Naive thymus-derived CD4-positive, alpha-beta T cell (primary cell): ENCODE measurements around the gene XYLT1. TPM values are rescaled to one million over a fixed set of nuclear protein-coding genes. Genes with fewer than 3 reads are reported as not detected.

ENCODE experiments used
- ATAC-seq: fragments of 150-1000 bp; cut with Tn5 transposase; 2 replicates; pipeline ENCODE4 v1.10.0; 2021; ENCODE audit warnings: mild to moderate bottlenecking, moderate library complexity
- CTCF ChIA-PET: fragments of 350-600 bp; sonication (Branson Sonifier 250); formaldehyde crosslinking; loops from one replicate; lab custom pipeline; 2021; ENCODE audit warnings: antibody characterized with exemption; lab: Charles Lee
- POLR2A ChIA-PET: fragments of 350-600 bp; sonication (Branson Sonifier 250); formaldehyde crosslinking; loops from one replicate; lab custom pipeline; 2021; ENCODE audit warnings: antibody characterized with exemption, inconsistent platforms; lab: Charles Lee
- DNase-seq, 9 donors: peaks; one replicate each; pipeline versions ENCODE4 v3.0.0 to v3.0.0-alpha.2; 2020 to 2022; ENCODE audit warnings: mixed read lengths in 1 of 9
- H3K27ac ChIP-seq: one replicate; pipeline ENCODE4 v1.7.0; 2013; ENCODE audit warnings: mild to moderate bottlenecking, low read depth, low read length, moderate library complexity
- H3K27me3 ChIP-seq, 2 donors: one replicate each; pipeline ENCODE4 v1.7.0; 2013; ENCODE audit warnings: low read length in 2 of 2, mild to moderate bottlenecking in 2 of 2, moderate library complexity in 2 of 2; ENCODE audit not compliant: control insufficient read depth in 2 of 2, insufficient read depth in 2 of 2
- H3K36me3 ChIP-seq, 3 experiments: 1 replicate in 2 of 3; 2 replicates in 1 of 3; pipeline ENCODE4 v1.7.0; 2013; ENCODE audit warnings: low read length in 3 of 3, mild to moderate bottlenecking in 3 of 3, moderate library complexity in 1 of 3; ENCODE audit not compliant: insufficient read depth in 3 of 3, control insufficient read depth in 2 of 3
- H3K4me1 ChIP-seq, 2 donors: one replicate each; pipeline ENCODE4 v1.7.0; 2013; ENCODE audit warnings: low read length in 2 of 2, mild to moderate bottlenecking in 2 of 2, moderate library complexity in 1 of 2; ENCODE audit not compliant: control insufficient read depth in 2 of 2, insufficient read depth in 2 of 2
- H3K4me3 ChIP-seq: 2 replicates; pipeline ENCODE4 v1.7.0; 2013; ENCODE audit warnings: mild to moderate bottlenecking, low read length
- H3K9me3 ChIP-seq, 3 experiments: 1 replicate in 2 of 3; 2 replicates in 1 of 3; pipeline ENCODE4 v1.7.0; 2013; ENCODE audit warnings: low read length in 3 of 3; ENCODE audit not compliant: control insufficient read depth in 2 of 3
- H3K27ac Mint-ChIP-seq, 9 donors: one replicate each; pipeline ENCODE4 v1.8.0; 2020 to 2022; ENCODE audit warnings: mixed read lengths in 9 of 9, mild to moderate bottlenecking in 8 of 9, moderate library complexity in 5 of 9, inconsistent platforms in 2 of 9
- H3K27me3 Mint-ChIP-seq, 5 donors: one replicate each; pipeline ENCODE4 v1.8.0; 2021 to 2022; ENCODE audit warnings: mixed read lengths in 5 of 5, mild to moderate bottlenecking in 1 of 5
- H3K36me3 Mint-ChIP-seq, 5 donors: one replicate each; pipeline ENCODE4 v1.8.0; 2020 to 2022; ENCODE audit warnings: mixed read lengths in 5 of 5, mild to moderate bottlenecking in 3 of 5, inconsistent platforms in 1 of 5
- H3K4me1 Mint-ChIP-seq, 7 donors: one replicate each; pipeline ENCODE4 v1.8.0; 2020 to 2022; ENCODE audit warnings: mixed read lengths in 7 of 7, mild to moderate bottlenecking in 3 of 7, inconsistent platforms in 1 of 7
- H3K4me3 Mint-ChIP-seq, 10 donors: one replicate each; pipeline ENCODE4 v1.8.0; 2020 to 2022; ENCODE audit warnings: mild to moderate bottlenecking in 10 of 10, mixed read lengths in 10 of 10, moderate library complexity in 6 of 10, inconsistent platforms in 2 of 10
- H3K9me3 Mint-ChIP-seq, 11 donors: one replicate each; pipeline ENCODE4 v1.8.0; 2020 to 2022; ENCODE audit warnings: mixed read lengths in 11 of 11, mild to moderate bottlenecking in 4 of 11, inconsistent platforms in 1 of 11, moderate library complexity in 1 of 11
- intact Hi-C, 2 donors: fragments of 100-400 bp; cut with micrococcal nuclease; formaldehyde crosslinking; loops; one replicate each; pipeline ENCODE4 v1.15.1; 2023
- polyA plus RNA-seq, 2 donors: library from polyadenylated mRNA; unstranded; fragments of 300-500 nt; fragmentation: Illumina TruSeq; gene quantifications; one replicate each; pipeline ENCODE4 v1.2.3, GENCODE V29; 2021
- total RNA-seq, 6 experiments: library from RNA in 5 of 6; stranded (reverse) in 5 of 6; gene quantifications; 1 replicate in 5 of 6; 2 replicates in 1 of 6; pipeline ENCODE4 v1.2.3 and lab custom pipeline; 2021 to 2026

Gene XYLT1
- total and polyA plus RNA-seq, 7 experiments from 2014 or later, result 1.9 to 50.4 (median 37.9) TPM

DNA sequence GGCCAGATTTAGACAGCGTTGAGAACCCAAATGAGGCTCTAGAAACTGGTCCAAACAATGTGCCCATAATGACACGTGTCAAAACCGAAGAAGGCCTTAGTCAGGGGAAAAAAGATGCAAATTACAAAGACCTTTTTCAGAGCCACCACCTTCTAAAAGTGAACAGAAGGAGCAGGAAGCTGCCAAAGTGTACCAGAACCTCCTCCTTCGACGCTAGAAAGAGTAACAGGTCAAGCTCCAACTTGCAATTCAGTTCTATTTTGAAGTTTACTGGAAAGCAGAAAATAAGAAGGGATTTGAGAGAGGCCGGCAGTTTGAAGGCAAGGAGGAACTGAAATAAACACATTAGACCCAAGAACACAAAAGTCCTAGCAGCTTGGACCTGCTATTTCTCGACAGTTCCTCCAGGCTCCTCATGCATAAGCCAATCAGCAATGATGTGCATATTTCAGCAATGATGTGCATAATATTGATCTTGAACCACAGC lies 61.8 kb downstream of the XYLT1 start:
- H3K9me3 Mint-ChIP-seq, result peaks cover 0 to 5% (median 3%) of the 10 kb centered on the region in 11 donors
- H3K4me3 Mint-ChIP-seq, result no peak overlapping the region
- POLR2A ChIA-PET, result no interaction called here
- CTCF ChIA-PET, result interaction anchor here (1.1 kb wide), 1 partner anchor 13 kb away, joined by 3 read pairs; no protein-coding TSS in a partner anchor
- H3K27me3 Mint-ChIP-seq, result no peaks in the 10 kb centered on the region
- peak overlapping the region in 4 of 9 donors; percentile 2 to 37 (median 8) for H3K27ac Mint-ChIP-seq
- H3K36me3 Mint-ChIP-seq, result peaks cover 4 to 40% (median 22%) of the 10 kb centered on the region in 5 donors
- intact Hi-C loops, result no loop called here
- H3K4me3 ChIP-seq, result no peak overlapping the region
- no peak for ATAC-seq
- no peak overlapping the region for H3K27ac ChIP-seq
- DNase-seq, result no peak
- no peaks in the 10 kb centered on the region for H3K9me3 ChIP-seq
- no peaks in the 10 kb centered on the region for H3K4me1 ChIP-seq
- H3K27me3 ChIP-seq, result no peaks in the 10 kb centered on the region
- H3K4me1 Mint-ChIP-seq, result peaks cover 9 to 41% (median 22%) of the 10 kb centered on the region in 7 donors
- no peaks in the 10 kb centered on the region for H3K36me3 ChIP-seq

GRCh38 chr16:17408296-17408695 lies 62.5 kb downstream of the XYLT1 start:
- H3K4me1 ChIP-seq, result no peaks in the 10 kb centered on the region

GRCh38 chr16:17407321-17407720 lies 63.4 kb downstream of the XYLT1 start:
- ChIA-PET CTCF (no interaction called here), POLR2A (no interaction called here)
- Mint-ChIP-seq H3K9me3 (peaks cover 0 to 5% (median 3%) of the 10 kb centered on the region in 11 donors), H3K27me3 (no peaks in the 10 kb centered on the region), H3K4me3 (no peak overlapping the region), H3K36me3 (peaks cover 4 to 30% (median 22%) of the 10 kb centered on the region in 5 donors), H3K27ac (peak overlapping the region in 1 of 9 donors; percentile 64), H3K4me1 (peaks cover 10 to 41% (median 29%) of the 10 kb centered on the region in 7 donors)
- Histone ChIP-seq H3K4me1 (no peaks in the 10 kb centered on the region), H3K27me3 (no peaks in the 10 kb centered on the region), H3K4me3 (no peak overlapping the region), H3K36me3 (no peaks in the 10 kb centered on the region), H3K27ac (no peak overlapping the region), H3K9me3 (no peaks in the 10 kb centered on the region)
- DNase-seq (no peak), ATAC-seq (no peak)
- intact Hi-C loops, result no loop called here

More at GRCh38 chr16:17408296-17408695, 62.5 kb downstream of the XYLT1 start:
- no peak overlapping the region for H3K4me3 ChIP-seq
- ATAC-seq, result no peak
- Mint-ChIP-seq H3K27me3 (no peaks in the 10 kb centered on the region), H3K36me3 (peaks cover 4 to 36% (median 22%) of the 10 kb centered on the region in 5 donors), H3K4me3 (no peak overlapping the region), H3K27ac (no peak overlapping the region), H3K4me1 (peaks cover 12 to 39% (median 26%) of the 10 kb centered on the region in 7 donors), H3K9me3 (peaks cover 0 to 5% (median 3%) of the 10 kb centered on the region in 11 donors)
- POLR2A ChIA-PET, result no interaction called here
- H3K9me3 ChIP-seq, result no peaks in the 10 kb centered on the region
- CTCF ChIA-PET, result interaction anchor here (0.6 kb wide), 1 partner anchor 645 kb away, joined by 4 read pairs; no protein-coding TSS in a partner anchor
- DNase-seq, result no peak
- no peak overlapping the region for H3K27ac ChIP-seq
- H3K27me3 ChIP-seq, result no peaks in the 10 kb centered on the region
- intact Hi-C loops, result no loop called here
- no peaks in the 10 kb centered on the region for H3K36me3 ChIP-seq

DNA sequence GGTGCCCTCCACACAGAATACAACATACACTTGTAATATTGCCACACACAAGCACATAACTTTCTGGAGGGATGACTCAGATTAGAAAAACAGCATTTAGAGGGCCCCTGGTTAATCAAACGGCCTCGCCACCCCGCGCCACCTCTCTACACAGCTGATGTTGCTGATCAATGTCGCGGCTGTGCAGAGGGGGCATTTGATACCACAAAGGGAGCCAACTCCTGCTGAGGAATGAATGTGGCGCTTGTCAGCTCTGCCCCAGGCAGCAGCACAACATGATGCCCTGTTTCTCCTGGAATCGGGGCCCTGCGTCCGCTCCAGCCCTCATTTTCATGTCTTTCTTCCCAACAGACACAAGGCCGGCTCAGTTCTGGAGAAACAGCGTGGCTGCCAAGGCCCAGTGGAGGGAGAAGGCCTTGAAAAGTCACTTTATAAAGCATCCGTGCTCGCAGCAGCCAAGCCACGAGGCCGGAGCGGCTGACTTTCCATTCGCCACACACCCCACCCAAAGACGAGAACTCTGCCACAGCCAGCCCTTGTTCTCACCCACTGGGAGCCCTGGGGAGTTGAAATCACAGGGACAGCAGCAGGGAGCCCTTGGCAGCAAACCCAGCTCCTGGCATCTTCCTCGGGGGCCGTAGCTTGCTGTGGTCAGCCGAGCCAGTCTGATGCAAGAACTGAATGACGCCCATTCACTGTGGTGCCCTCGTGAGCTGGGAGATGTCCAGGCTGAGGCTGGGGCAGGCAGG lies 65.6 kb downstream of the XYLT1 start:
- H3K27me3 ChIP-seq, result no peaks in the 10 kb centered on the region
- no peak overlapping the region for H3K4me3 ChIP-seq
- intact Hi-C loops, result no loop called here
- no peaks in the 10 kb centered on the region for H3K36me3 ChIP-seq
- Mint-ChIP-seq H3K9me3 (peaks cover 0 to 5% (median 2%) of the 10 kb centered on the region in 11 donors), H3K4me1 (peaks cover 16 to 49% (median 31%) of the 10 kb centered on the region in 7 donors), H3K36me3 (peaks cover 2 to 28% (median 16%) of the 10 kb centered on the region in 5 donors), H3K27ac (peak overlapping the region in 4 of 9 donors; percentile 12 to 70 (median 38)), H3K27me3 (no peaks in the 10 kb centered on the region), H3K4me3 (no peak overlapping the region)
- DNase-seq, result no peak
- no peak for ATAC-seq
- no peaks in the 10 kb centered on the region for H3K4me1 ChIP-seq
- ChIA-PET POLR2A (interaction anchor here (0.6 to 0.8 kb wide), 2 partner anchors 34 to 43 kb away, joined by 3 to 5 read pairs; no protein-coding TSS in a partner anchor), CTCF (no interaction called here)
- no peaks in the 10 kb centered on the region for H3K9me3 ChIP-seq
- H3K27ac ChIP-seq, result no peak overlapping the region

DNA sequence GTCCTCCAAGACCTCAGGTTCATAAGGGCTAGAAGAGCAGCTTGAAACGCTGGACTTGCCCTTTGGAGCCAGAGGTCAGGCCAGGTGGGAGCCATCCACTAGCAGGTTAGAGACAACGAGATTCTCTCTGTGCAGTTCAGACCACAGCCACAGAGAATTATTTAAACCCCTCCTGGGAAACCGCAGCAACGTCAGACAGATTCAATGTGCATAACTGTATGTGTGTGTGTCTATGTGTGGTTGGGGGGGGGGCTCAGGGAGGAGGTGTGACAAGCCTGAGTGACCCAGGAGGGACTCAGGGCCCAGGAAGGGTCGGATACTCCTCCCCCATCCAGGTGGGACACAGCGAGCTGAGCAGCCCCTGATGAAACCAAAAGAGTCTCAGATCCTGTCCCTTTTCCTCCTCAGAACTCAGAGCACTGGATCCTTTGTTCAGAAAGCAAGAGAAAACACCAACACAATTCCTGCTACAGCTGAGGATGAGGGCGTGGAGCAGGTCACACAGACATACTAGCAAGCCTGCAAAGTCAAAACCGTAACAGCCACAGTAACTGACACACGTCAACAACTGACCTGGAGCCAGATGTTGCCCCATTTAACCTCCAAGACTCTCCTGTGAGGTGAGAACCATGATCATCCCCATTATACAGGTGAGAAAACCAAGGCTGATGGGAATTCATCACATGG lies 66.8 kb downstream of the XYLT1 start:
- Mint-ChIP-seq H3K4me1 (peaks cover 12 to 44% (median 29%) of the 10 kb centered on the region in 7 donors), H3K27me3 (no peaks in the 10 kb centered on the region), H3K36me3 (peaks cover 0 to 25% (median 10%) of the 10 kb centered on the region in 5 donors), H3K9me3 (peaks cover 0 to 5% (median 0%) of the 10 kb centered on the region in 11 donors), H3K27ac (peak overlapping the region in 6 of 9 donors; percentile 5 to 62 (median 50)), H3K4me3 (no peak overlapping the region)
- ChIA-PET CTCF (no interaction called here), POLR2A (interaction anchor here (1.6 kb wide), 1 partner anchor 35 kb away, joined by 5 read pairs; no protein-coding TSS in a partner anchor)
- Histone ChIP-seq H3K36me3 (no peaks in the 10 kb centered on the region), H3K27ac (no peak overlapping the region), H3K9me3 (no peaks in the 10 kb centered on the region), H3K4me1 (no peaks in the 10 kb centered on the region), H3K4me3 (no peak overlapping the region), H3K27me3 (no peaks in the 10 kb centered on the region)
- DNase-seq (no peak), ATAC-seq (no peak)
- intact Hi-C loops, result no loop called here

GRCh38 chr16:17403156-17403809 lies 67.5 kb downstream of the XYLT1 start:
- POLR2A ChIA-PET, result interaction anchor here (1.6 kb wide), 1 partner anchor 34 kb away, joined by 5 read pairs; no protein-coding TSS in a partner anchor
- Histone ChIP-seq H3K27ac (no peak overlapping the region), H3K36me3 (no peaks in the 10 kb centered on the region), H3K4me3 (no peak overlapping the region), H3K9me3 (no peaks in the 10 kb centered on the region), H3K4me1 (no peaks in the 10 kb centered on the region), H3K27me3 (no peaks in the 10 kb centered on the region)
- Mint-ChIP-seq H3K4me3 (no peak overlapping the region), H3K27me3 (no peaks in the 10 kb centered on the region), H3K4me1 (peaks cover 16 to 44% (median 27%) of the 10 kb centered on the region in 7 donors), H3K9me3 (peaks cover 0 to 5% (median 0%) of the 10 kb centered on the region in 11 donors), H3K27ac (peak overlapping the region in 4 of 9 donors; percentile 5 to 62 (median 34)), H3K36me3 (peaks cover 0 to 27% (median 8%) of the 10 kb centered on the region in 5 donors)
- CTCF ChIA-PET, result interaction anchor here (0.7 kb wide), 1 partner anchor 56 kb away, joined by 3 read pairs; no protein-coding TSS in a partner anchor
- ATAC-seq (no peak), DNase-seq (no peak)
- intact Hi-C loops, result no loop called here
